Gastrocnemius medialis (tissue), 4 donors: ENCODE measurements around the gene AKR1C3. TPM values are rescaled to one million over a fixed set of nuclear protein-coding genes. Genes with fewer than 3 reads are reported as not detected.
A peak's percentile ranks its signal among the peaks of the same experiment; 100 is the strongest.
"Not testable (repeated sequence)": the region's sequence is repeated elsewhere in the genome, so short reads cannot be mapped to it uniquely, and the experiment has no call there.

Experiments
- ATAC-seq, 2 donors: fragments of 150-250 bp; one replicate each; pipeline ENCODE4 v1.9.1; 2016
- DNase-seq, 2 donors: peaks; one replicate each; pipeline ENCODE4 v3.0.0-alpha.2; 2019
- H3K27ac ChIP-seq, 4 donors: fragments of 200-600 bp; sonication (generic); 1 replicate in 1 of 4; 2 replicates in 3 of 4; pipeline ENCODE4 v1.5.1; 2016 to 2018; ENCODE audit warnings: mild to moderate bottlenecking in 2 of 4, moderate library complexity in 1 of 4
- H3K27me3 ChIP-seq, 3 donors: fragments of 200-600 bp; sonication (generic) in 2 of 3; 1 replicate in 1 of 3; 2 replicates in 2 of 3; pipeline versions ENCODE4 v1.5.1 to v1.6.0; 2016 to 2019; ENCODE audit warnings: mild to moderate bottlenecking in 1 of 3, moderate library complexity in 1 of 3
- H3K36me3 ChIP-seq, 2 donors: fragments of 200-600 bp; sonication (generic) in 1 of 2; one replicate each; pipeline ENCODE4 v1.5.1; 2017 to 2018
- H3K4me1 ChIP-seq, 2 donors: fragments of 200-600 bp; sonication (generic) in 1 of 2; one replicate each; pipeline ENCODE4 v1.5.1; 2016 to 2017; ENCODE audit warnings: mild to moderate bottlenecking in 2 of 2
- H3K4me3 ChIP-seq, 4 donors: fragments of 200-600 bp; sonication (generic) in 3 of 4; 1 replicate in 1 of 4; 2 replicates in 3 of 4; pipeline ENCODE4 v1.5.1; 2016 to 2019; ENCODE audit warnings: mild to moderate bottlenecking in 2 of 4
- H3K9me3 ChIP-seq, 3 donors: fragments of 200-600 bp; sonication (generic) in 2 of 3; 1 replicate in 1 of 3; 2 replicates in 2 of 3; pipeline ENCODE4 v1.5.1; 2016 to 2019
- POLR2A ChIP-seq, 2 donors: fragments of 450-650 bp; IDR thresholded peaks; one replicate each; pipeline ENCODE4 v1.6.1; 2017; ENCODE audit warnings: antibody characterized with exemption in 2 of 2, mild to moderate bottlenecking in 2 of 2, moderate library complexity in 2 of 2
- in situ Hi-C, 4 donors: fragments of 200-750 bp; cut with MboI; loops; one replicate each; pipeline versions ENCODE4 v1.15.0 to v1.8.0; 2017; ENCODE audit warnings: low sequenced_read_pairs in 4 of 4
- intact Hi-C: fragments of 100-400 bp; cut with DNase I; formaldehyde crosslinking; loops from one replicate; pipeline ENCODE4 v1.15.1; 2023; ENCODE audit warnings: low total_unique reads
- total RNA-seq, 4 donors: library from RNA; depleted of rRNA; stranded (reverse); fragments of >200 nt; gene quantifications; one replicate each; pipeline versions ENCODE4 v1.1.0 to v1.2.3, GENCODE V29; 2016
- TF ChIP-seq, protein P1 (sequence below), 5 experiments: fragments of 450-650 bp in 3 of 5; fragments of 200-600 bp in 2 of 5; sonication (generic) in 2 of 5; IDR thresholded peaks in 4 of 5; conservative IDR thresholded peaks in 1 of 5; 1 replicate in 4 of 5; 2 replicates in 1 of 5; pipeline ENCODE4 v1.5.1; 2016 to 2019; ENCODE audit warnings: antibody characterized with exemption in 5 of 5, mild to moderate bottlenecking in 3 of 5, moderate library complexity in 3 of 5

Gene AKR1C3
- total RNA-seq, 4 donors from 2014 or later = 48.3 to 293 (median 197) TPM

DNA sequence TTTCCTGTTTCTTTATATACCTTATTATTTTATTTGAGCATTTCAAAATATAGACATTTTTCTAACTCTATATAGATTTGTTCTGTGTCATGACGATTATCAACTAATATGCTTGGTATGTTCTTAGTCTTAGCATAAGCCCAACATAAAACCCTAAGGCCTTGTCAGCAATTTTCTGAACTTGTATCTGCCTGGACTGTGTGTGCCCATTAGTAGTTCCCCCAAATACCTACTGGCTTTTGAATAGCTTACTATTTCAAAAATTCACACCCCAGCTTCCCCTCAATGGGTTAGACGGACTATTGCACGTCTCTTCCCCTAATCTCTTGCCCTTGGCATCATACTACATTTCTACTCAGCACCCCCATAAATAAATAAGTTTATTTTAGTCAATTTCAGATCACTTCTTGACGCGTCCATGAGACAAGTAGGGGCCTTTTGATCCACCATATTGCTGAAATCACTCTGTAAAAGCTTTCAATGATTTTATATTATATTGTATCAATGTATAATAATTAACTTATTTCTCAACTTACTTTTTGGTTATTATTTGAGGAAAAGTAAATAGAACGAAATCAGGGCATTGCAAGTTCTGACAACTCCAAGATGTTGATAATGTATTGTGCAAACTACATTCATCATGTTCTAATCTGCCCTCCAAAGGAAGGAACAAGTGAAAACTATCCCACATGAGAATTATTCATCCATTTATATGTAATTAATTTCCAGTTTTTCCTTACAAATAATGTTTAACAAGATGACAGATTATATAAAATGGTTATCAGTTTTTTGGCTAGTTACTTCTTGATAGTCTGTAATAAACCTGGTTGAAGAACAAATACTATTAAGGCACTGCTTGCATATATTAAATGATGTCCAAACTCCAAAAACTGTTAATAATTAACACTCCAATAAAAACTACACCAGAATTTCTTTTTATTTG is 1.1 kb upstream of the AKR1C3 start:
- intact Hi-C loops (loop anchor here (5.0 to 10.0 kb wide), 2 partner anchors 76 to 192 kb away; no protein-coding TSS in a partner anchor), in situ Hi-C loops (loop anchor here in 3 of 4 donors (10.0 kb wide), 3 partner anchors 192 to 248 kb away; no protein-coding TSS in a partner anchor)
- Histone ChIP-seq H3K4me3 (no peak overlapping the region), H3K9me3 (no peaks in the 10 kb centered on the region), H3K27ac (no peak overlapping the region), H3K36me3 (peaks cover 0 to 12% of the 10 kb centered on the region in 2 donors), H3K4me1 (peaks cover 8 to 18% of the 10 kb centered on the region in 2 donors), H3K27me3 (no peaks in the 10 kb centered on the region)
- DNase-seq (no peak), ATAC-seq (no peak)
- no peak for TF ChIP-seq POLR2A (IDR thresholded peaks at IDR 0.05)
- TF ChIP-seq, protein P1, sequence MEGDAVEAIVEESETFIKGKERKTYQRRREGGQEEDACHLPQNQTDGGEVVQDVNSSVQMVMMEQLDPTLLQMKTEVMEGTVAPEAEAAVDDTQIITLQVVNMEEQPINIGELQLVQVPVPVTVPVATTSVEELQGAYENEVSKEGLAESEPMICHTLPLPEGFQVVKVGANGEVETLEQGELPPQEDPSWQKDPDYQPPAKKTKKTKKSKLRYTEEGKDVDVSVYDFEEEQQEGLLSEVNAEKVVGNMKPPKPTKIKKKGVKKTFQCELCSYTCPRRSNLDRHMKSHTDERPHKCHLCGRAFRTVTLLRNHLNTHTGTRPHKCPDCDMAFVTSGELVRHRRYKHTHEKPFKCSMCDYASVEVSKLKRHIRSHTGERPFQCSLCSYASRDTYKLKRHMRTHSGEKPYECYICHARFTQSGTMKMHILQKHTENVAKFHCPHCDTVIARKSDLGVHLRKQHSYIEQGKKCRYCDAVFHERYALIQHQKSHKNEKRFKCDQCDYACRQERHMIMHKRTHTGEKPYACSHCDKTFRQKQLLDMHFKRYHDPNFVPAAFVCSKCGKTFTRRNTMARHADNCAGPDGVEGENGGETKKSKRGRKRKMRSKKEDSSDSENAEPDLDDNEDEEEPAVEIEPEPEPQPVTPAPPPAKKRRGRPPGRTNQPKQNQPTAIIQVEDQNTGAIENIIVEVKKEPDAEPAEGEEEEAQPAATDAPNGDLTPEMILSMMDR (IDR thresholded peaks at IDR 0.05 in 4 of 5, conservative IDR thresholded peaks at IDR 0.05 in 1 of 5) = no peak

DNA sequence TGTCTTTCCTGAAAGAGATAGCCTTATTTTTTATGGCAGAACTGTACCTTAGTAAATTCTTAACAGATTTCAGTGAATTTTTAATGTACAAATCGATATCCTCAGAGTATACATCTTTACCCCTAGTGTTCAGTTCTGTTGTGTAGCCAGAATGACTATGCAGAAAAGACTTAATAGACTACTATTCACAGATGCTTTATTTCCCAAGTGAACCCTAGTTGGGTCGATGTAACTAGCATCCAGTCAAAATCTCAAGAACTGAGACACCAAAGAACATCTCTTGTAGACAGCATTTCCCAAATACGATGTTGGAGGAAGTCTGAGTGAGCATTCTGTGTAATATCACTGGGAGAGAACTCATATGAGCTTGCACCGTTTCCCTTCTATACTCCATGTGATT is 1.5 kb downstream of the AKR1C3 start:
- Histone ChIP-seq H3K9me3 (no peaks in the 10 kb centered on the region), H3K27me3 (no peaks in the 10 kb centered on the region), H3K4me3 (peak overlapping the region; percentile 59 to 86 (median 62)), H3K36me3 (peaks cover 0 to 37% of the 10 kb centered on the region in 2 donors), H3K4me1 (peaks cover 8 to 18% of the 10 kb centered on the region in 2 donors), H3K27ac (peak overlapping the region in 3 of 4 donors; percentile 70 to 83 (median 83))
- in situ Hi-C loops (loop anchor here (5.0 to 10.0 kb wide), 4 partner anchors 189 to 251 kb away; no protein-coding TSS in a partner anchor), intact Hi-C loops (loop anchor here (10.0 kb wide), 1 partner anchor 189 kb away; no protein-coding TSS in a partner anchor)
- DNase-seq = no peak
- ATAC-seq = no peak
- TF ChIP-seq POLR2A (IDR thresholded peaks at IDR 0.05) = no peak
- TF ChIP-seq, protein P1 (IDR thresholded peaks at IDR 0.05 in 4 of 5, conservative IDR thresholded peaks at IDR 0.05 in 1 of 5) = peak in 1 of 5 experiments; percentile 9

DNA sequence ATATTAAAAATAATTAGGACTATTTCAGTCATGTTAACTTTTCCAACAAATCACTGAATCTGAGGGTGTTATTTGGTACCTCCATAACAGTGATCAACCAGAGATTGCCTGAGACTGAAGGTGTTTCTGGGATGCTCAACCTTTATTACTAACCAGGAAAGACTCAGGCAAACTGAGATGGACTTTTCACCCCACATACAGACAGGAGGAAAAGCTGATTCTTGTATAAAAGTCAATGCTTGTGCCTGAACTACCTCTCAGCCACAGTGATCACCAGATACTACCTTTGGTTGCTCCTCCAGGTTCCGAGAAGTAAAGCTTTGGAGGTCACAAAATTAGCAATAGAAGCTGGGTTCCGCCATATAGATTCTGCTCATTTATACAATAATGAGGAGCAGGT is 1.9 kb downstream of the AKR1C3 start:
- no peak for ATAC-seq

DNA sequence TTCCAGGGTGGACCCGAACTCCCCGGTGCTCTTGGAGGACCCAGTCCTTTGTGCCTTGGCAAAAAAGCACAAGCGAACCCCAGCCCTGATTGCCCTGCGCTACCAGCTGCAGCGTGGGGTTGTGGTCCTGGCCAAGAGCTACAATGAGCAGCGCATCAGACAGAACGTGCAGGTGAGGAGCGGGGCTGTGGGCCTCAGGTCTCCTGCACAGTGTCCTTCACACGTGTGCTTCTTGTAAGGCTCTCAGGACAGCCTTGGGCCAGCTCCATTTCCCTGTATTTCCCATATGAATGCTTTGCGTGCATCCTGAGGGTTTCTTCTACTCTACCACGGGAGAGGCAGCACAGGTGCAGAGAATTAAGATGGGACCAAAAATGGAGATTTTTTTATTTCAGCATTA is 8.3 kb downstream of the AKR1C3 start:
- peaks cover 0 to 82% of the 10 kb centered on the region in 2 donors for H3K36me3 ChIP-seq
- ATAC-seq, H3K4me3 ChIP-seq, DNase-seq, intact Hi-C loops, H3K4me1 ChIP-seq, H3K9me3 ChIP-seq, in situ Hi-C loops, H3K27me3 ChIP-seq, H3K27ac ChIP-seq: not testable (repeated sequence)

More for the DNA sequence above, 1.9 kb downstream of the AKR1C3 start:
- no peaks in the 10 kb centered on the region for H3K9me3 ChIP-seq
- DNase-seq = no peak
- H3K27ac ChIP-seq = peak overlapping the region in 3 of 4 donors; percentile 70 to 83 (median 83)
- in situ Hi-C loops = loop anchor here (5.0 to 10.0 kb wide), 4 partner anchors 189 to 251 kb away; no protein-coding TSS in a partner anchor
- intact Hi-C loops = loop anchor here (10.0 kb wide), 1 partner anchor 189 kb away; no protein-coding TSS in a partner anchor
- peaks cover 0 to 42% of the 10 kb centered on the region in 2 donors for H3K36me3 ChIP-seq
- TF ChIP-seq, protein P1 (IDR thresholded peaks at IDR 0.05 in 4 of 5, conservative IDR thresholded peaks at IDR 0.05 in 1 of 5) = no peak
- no peak for TF ChIP-seq POLR2A (IDR thresholded peaks at IDR 0.05)
- H3K4me3 ChIP-seq = peak overlapping the region; percentile 59 to 86 (median 62)
- no peaks in the 10 kb centered on the region for H3K27me3 ChIP-seq
- H3K4me1 ChIP-seq = peaks cover 8 to 18% of the 10 kb centered on the region in 2 donors

DNA sequence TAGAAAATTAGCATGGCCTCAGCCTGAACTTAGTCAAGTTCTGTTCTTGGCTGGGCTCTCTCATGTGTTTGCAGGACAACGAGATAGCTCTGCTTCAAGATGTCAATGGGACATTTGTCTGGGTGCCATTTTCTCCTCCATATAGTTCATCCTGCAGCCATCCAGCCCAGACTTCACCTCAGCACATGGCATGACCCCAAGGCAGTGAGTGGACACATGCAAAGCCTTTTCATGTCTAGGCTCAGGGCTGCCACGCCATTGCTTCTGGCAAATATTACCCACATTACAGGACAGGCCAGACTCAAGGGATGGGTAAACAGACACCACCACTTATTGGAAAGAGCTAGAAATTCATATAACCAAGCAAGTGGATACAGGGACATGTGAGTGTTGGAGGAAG is 9.3 kb downstream of the AKR1C3 start:
- no peaks in the 10 kb centered on the region for H3K27me3 ChIP-seq
- ATAC-seq = no peak
- intact Hi-C loops = no loop called here

More for the DNA sequence above, 9.3 kb downstream of the AKR1C3 start:
- no peak overlapping the region for H3K27ac ChIP-seq
- no peaks in the 10 kb centered on the region for H3K9me3 ChIP-seq
- peaks cover 0 to 77% of the 10 kb centered on the region in 2 donors for H3K36me3 ChIP-seq
- no peak for DNase-seq
- in situ Hi-C loops = no loop called here
- H3K4me1 ChIP-seq = peaks cover 0 to 3% of the 10 kb centered on the region in 2 donors
- TF ChIP-seq POLR2A (IDR thresholded peaks at IDR 0.05) = no peak
- TF ChIP-seq, protein P1 (IDR thresholded peaks at IDR 0.05 in 4 of 5, conservative IDR thresholded peaks at IDR 0.05 in 1 of 5) = no peak
- H3K4me3 ChIP-seq = no peak overlapping the region
